ENCODE data around the gene HIPK2. TPM values are rescaled to one million over a fixed set of nuclear protein-coding genes. Genes with fewer than 3 reads are reported as not detected.
A peak's percentile ranks its signal among the peaks of the same experiment; 100 is the strongest.
"Not testable (repeated sequence)": the region's sequence is repeated elsewhere in the genome, so short reads cannot be mapped to it uniquely, and the experiment has no call there.

HIPK2 gene
- total RNA-seq, 1 experiment from 2014 or later = 8.3 TPM

DNA sequence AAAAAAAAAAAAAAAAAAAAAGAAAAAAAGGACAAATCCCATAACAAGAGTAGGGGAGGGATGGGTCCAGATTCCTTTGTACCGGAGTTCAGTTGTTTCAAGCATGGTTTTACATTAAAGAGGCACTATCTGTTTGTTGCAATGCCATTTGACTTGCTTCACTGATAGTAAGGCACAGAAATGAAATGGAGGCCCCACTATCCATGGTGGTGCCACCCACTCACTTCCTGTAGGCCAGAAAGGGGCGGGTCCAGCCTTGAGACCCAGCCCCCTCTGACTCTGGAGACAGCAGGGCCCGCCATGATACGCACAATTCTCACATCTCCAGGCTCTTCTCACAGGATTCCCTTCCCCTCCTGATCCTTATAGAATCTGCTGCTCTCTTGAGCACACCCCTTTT, 154.3 kb downstream of the HIPK2 start:
- no peak for DNase-seq (ENCODE audit: low read depth)

DNA sequence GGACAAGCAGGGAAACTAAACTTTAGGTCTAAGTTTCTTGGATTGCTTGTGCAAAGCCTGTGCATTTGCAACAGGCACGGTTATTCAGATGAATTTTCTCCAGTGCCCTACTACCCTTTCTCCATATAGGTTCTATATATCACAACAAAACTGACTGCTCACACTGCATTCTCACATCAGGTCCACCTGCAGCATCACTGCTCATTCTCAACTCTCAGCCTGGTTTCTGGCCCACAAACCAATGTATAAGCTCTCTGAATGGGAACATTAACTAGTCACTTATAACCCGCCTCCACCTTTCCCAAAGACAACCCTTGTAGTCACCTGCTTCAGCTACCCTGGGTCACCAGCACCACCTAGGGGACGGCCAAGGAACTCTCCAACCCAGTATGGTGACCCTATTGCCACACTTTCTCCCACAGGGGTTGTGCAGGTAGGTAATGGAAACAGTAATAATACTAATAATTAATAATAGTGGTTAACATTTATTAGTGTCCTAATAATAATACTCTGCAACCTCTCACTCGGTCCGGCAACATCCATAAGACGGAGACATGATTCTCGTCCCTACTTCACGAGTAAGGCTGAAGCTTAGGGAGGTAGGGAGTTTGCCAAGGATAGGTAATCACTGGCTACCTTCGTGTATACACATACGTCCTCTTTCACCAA, 157.0 kb downstream of the HIPK2 start:
- DNase-seq (ENCODE audit: low read depth) = no peak

DNA sequence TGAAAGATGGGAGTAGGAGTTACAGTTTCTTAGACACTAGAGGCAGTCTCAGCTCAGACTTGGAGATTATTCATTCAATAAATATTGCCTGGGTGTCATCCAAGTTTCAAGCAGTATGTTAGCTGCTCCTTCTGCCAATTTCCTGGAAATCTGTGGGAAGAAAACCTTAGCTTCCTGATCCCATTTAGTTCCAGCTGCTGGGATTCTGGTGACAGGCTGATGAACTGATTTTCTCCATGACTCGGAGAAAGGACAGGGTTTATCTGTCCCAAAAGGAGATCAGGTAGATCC, 158.5 kb downstream of the HIPK2 start:
- peak; percentile 25 for DNase-seq (ENCODE audit: low read depth)

DNA sequence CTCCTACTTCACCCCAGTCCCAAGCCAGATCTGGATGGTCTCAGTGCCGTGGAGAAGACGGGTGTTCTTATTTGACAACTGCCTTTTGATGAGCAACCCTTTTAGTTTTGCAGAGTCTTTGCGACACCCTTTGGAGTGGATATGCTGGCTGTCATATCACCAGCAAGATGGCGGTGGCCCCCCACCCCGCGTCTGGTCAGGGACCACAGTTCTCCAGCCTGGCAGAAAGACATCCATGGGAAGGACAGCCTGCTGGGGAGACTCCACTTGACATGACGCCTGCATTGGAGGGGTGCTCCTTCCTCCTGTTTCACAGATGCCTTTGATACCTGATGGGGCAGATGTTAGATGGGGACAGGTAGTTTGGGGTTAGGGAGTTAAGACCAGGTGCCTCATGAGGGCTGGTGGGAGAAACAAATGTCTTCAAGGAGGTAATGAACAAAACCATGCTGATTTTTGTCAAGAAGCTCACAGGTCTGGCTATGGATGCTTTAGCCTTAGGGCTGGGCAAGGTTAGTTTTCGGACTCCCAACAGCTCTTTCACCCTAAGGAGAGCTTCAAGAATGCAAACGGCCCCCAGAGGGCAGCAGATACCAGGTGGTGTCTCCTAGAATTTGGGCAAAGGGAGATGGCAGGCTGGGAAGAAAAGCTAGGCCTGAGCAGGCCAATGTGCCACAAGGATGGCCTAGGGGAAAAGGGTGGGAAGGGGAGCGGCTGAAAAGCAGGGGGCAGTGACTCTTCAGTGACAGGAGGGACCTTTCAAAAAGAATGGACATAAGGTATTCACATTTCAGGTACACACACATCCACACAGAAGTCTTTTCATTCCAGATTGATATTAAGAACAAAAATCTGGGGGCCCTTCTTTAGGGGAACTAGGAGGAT, 159.1 kb downstream of the HIPK2 start:
- DNase-seq (ENCODE audit: low read depth) = peak; percentile 38

DNA sequence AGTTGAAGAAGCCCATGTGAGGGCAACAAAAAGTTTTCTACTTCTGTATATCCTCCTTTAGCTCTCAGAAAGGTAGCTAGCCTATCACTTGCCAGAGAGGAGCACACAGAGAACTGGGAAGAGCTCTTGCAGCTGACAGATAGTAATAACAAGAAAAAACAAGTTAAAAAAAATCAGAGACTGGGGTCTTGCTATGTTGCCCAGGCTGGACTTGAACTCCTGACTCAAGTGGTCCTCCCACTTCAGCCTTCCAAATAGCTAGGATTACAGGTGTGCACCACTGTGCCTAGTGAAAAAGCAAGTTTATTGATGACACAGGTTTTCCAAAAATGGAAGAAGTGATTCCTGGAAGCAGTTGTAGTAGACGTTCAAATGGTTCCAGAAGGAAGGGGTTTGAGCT, 160.7 kb downstream of the HIPK2 start:
- no peak for DNase-seq (ENCODE audit: low read depth)

DNA sequence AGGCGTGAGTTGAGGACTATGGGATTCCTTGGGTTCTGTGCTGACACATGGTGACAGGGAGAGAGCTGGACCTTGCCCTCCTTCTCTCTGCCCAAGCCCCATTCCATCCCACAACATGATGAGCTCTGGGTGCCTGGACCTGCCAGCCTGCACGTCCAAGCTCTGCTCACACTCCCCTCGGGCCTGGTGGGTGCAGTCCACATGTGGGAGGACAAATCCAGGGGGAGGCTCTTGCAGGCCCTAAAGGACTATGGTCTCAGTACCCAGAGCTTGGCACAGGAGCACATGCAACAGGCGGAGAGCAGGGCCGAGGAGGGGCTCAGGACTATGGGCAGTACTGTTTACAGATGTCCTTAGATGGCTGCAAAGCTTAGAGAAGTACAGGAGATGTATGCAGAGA, 162.9 kb downstream of the HIPK2 start:
- DNase-seq (ENCODE audit: low read depth) = no peak

DNA sequence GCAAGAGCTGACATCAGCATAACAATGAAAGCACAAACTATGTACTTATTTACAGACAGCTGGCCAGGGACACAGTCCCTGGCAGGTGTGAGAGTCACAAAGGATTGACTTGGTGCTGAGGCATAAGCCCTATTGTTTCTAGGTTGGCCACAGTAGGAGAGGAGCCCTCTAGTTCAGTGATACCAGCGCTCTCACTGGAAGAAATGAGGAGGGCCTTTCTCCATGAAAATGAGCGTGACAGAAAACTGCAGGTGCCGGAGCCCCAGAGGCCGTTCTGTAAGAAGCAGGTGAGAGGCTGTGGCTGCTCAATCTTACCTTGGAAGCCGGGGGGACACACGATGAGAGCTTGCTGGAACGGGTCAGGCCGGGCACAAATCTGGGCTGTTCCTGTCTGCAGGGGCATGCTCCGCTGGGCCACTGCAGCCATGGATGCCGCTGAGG, 163.8 kb downstream of the HIPK2 start:
- no peak for DNase-seq (ENCODE audit: low read depth)

DNA sequence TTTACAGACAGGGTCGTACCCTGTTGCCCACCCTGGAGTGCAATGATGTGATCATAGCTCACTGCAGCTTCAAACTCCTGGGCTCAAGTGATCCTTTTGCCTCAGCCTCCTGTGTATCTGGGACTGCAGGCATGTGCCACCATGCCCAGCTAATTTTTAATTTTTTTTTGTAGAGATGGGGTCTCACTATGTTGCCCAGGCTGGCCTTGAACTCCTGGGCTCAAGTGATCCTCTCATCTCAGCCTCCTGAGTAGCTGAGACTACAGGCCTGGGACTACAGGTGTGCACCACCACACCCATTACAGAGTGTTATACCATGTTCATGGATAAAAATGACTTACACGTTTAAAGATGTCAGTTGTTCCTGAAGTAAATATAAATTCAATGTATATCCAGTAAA, 166.2 kb downstream of the HIPK2 start:
- DNase-seq (ENCODE audit: low read depth) = not testable (repeated sequence)

DNA sequence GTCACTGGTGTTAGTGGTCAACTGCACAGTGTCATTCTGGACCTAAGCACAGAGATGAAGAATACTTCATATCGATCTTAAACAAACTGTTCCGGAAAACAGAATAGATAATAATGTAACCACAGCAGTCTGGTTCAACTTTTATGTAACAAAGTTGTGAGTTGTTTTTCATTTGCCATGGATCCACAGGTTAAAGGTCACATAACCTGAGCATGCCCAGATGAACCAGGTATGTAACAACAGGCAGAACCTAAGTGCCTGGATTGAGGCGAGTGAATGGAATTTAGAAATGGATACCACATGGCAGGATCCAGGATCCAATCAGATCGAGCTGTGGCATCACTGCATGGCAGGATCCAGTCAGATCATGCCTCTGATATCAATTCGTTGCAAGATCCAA, 167.2 kb downstream of the HIPK2 start:
- DNase-seq (ENCODE audit: low read depth) = no peak

DNA sequence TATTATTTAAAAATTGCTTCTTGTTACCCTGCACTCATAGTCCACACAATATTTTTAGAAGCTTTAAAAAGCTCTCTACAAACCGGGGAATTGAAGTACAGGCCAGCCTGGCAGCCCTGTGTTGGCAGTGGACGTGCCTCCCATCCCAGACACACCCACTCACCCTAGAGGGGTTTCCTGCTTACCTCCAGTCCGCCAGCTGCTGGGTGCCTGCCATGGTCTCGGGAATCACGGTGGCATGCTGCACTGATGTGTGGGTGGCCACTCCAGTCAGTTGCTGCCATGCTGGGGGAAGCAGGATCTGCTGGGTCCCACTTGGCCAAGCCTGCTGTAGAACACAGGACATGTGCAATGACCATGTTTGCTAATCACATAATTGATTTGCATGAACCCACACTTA, 173.9 kb downstream of the HIPK2 start:
- DNase-seq (ENCODE audit: low read depth) = no peak

DNA sequence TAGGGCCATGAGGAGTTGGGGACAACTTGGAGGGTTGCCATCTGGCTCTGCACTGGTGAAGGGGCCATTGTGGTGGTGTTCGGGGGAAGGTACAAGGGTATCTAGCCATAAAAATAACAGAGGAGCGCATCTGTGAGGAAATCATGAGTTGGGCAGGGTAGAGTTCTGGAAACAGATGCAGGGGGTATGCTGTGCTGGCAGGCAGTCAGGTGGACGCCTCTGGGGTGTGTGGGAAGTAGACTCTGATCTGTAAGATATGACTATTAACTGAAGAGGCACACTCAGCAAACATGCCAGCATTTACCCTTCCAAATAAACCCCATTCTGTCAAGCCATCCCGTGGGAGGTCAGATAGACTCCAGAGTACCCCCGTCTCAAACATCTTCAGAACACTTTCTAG, 174.5 kb downstream of the HIPK2 start:
- DNase-seq (ENCODE audit: low read depth) = no peak

DNA sequence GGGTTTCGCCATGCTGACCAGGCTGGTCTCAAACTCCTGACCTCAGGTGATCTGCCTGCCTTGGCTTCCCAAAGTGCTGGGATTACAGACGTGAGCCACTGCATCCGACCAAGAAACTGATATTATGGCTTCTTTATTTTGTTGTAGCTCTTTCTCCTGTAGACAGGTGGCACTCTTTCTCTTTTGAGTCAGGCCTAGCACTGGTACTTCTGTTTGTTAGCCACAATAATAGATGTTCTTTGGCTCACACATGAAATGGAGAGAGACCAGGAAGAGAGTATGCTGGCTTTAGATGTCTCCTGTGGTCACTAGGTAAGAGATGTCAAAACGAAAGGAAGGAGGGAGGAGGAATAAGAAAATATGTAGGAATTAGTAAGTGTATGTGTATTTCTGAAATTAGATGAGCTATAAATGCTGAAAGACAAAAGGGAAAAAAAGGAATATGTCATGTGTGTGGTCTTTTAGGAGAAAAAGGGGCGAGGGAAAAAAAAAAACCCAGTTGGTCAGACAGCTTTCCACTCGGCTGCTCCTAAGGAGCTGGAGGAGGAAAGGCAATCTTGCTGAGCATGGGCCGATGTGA, 175.6 kb downstream of the HIPK2 start:
- DNase-seq (ENCODE audit: low read depth) = peak; percentile 34

DNA sequence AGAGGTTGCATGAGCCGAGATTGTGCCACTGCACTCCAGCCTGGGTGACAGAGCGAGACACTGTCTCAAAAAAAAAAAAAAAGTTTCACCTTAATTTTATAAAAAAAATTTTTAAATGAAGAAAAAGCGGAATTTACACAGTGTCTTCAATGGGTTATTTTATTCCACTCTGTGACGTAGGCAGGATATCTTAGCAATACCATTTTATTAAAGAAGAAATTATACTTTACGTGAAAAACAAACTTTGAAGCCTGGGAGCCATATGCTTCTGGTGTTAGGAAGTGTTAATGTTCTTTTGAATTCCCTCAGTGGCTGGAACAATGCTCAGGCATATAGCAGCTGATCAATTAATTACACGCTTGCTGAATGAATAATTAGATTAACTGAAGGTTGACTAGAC, 176.6 kb downstream of the HIPK2 start:
- no peak for DNase-seq (ENCODE audit: low read depth)

DNA sequence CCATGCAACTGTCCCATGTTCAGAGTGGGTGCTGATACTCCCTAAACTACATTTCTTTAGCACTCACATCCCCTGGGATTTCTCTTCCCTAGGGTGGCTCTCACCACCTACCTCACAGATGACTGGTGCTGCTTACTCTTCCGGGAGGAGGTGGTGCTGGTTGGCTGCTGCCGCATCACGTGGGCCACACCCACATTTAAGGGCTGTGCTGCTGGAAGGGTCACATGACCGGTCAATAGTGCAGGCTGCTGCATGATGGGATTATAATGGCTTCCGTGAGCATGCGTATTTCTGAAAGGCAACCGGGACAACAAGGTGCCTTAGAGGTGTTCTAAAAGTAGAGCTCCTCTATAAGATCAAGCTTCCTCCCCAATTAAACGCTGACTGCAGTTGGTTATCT, 177.5 kb downstream of the HIPK2 start:
- no peak for DNase-seq (ENCODE audit: low read depth)

DNA sequence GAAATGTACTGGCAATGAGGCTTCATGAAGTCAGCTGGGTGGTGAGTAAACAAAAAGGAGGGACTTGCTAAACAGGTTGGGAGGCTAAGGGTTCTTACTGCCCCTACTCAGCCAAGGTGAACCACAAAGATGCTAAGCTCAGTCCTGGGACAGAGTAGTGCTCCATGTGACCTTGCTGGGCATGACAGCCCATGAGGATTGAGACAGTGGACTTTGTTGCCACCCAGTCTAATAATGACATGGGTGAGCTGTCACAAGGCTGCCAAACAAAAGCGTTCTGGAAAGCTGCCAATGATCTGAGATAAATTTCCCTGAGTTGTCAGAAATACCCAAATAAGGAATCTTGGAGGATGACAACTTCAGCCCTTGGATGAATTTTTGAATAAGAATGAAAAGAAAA, 179.2 kb downstream of the HIPK2 start:
- peak; percentile 27 for DNase-seq (ENCODE audit: low read depth)

DNA sequence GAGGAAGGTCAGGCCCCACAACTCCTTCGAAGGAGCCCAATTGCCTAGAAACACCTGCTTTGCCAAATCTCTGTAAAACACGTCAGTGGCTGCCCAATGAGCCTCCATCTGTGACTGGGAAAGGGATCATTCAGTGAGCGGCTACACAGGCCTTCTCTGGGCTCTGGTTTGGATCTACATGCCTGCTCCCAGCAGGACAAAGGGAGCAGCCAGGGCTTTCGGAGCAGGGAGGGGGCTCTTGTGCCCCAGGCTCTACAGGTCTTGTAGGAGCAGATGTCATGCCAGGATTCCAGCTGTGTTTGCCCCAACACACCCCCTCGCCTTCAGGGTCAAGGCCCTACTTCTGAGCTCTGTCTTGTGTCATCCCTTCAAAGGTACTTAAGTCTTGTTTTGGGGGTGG, 180.8 kb downstream of the HIPK2 start:
- no peak for DNase-seq (ENCODE audit: low read depth)

DNA sequence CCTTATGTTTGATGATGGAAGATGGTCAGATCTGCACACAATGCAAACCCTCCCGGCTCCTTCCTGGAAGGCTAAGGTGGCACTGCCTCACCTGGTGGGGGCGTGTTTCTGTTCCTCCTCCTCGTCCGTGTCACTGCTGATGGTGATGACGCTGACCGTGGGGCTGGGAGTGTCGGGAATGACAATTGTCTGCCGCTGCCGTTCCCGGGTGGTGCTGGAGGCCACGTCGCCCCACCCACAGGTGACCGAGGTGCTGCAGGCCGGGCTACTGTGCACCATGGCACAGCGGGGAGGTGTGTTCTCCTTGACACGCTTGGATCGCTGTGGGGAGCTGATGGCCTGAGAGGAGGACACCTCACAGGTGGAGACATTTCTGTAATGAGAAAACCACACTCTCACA, 181.2 kb downstream of the HIPK2 start:
- no peak for DNase-seq (ENCODE audit: low read depth)

DNA sequence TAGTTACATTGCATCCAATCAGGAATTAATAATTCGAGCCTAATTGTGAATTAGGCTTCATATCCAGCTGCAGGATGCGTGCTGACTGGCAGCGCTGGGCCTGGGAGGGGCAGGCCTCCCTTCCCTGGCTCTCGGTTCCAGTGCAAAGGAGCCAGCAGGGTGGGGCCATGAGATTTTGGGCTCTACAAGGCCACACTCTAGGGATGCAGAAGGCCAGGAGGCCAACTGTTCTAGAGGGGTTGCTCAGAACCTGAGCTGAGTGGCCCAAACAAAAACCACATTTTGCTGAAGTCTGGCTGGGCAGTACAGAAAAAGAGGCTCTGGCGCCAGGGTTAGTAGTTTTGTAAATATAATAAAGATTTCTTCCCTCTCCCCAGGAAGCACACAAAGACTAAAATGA, 182.0 kb downstream of the HIPK2 start:
- DNase-seq (ENCODE audit: low read depth) = no peak

DNA sequence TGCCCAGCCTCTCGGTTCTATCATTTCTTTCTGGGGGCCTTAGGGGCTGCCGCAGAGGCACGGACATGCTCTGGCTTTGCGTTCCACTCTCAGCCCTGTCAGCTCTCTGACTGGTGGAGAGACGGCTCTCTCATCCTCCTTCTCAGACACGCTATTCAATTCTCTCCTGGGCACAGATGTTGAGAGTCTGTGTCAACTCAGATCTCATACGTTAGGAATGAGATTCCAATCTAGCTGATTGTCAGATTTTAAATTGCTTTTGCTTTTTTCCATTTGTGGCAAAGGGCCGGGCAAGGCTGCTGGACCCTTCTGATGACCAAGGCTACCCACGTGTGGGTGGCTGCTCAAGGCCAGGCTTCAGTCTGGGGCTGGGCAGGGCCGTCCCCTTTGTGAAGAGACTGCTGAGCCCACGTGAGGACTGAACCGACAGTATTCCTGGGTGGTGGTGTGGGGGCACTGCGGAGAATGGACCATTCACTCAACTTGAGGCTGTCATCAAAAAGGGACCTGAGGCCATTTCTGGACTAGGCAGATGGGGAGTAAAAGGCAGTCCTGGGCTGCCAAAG, 182.8 kb downstream of the HIPK2 start:
- no peak for DNase-seq (ENCODE audit: low read depth)

DNA sequence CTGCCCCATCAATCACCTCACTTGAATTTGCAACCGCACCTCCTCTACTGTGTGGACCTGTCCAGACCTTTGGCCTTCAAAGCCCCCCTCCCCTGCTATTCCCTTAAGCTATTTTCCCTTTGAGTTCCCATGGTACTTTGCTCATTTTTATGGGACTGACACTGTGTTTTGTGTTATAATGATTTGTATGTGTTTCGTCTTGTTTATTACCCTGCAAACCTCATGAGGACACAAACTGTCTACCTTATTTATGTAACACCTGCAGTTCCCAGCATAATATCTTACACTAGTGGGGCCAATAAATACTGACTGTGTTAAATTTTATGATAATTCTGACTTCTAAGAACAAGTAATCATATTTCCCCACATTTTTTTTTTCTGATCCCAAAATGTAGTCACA, 183.7 kb downstream of the HIPK2 start:
- DNase-seq (ENCODE audit: low read depth) = no peak

DNA sequence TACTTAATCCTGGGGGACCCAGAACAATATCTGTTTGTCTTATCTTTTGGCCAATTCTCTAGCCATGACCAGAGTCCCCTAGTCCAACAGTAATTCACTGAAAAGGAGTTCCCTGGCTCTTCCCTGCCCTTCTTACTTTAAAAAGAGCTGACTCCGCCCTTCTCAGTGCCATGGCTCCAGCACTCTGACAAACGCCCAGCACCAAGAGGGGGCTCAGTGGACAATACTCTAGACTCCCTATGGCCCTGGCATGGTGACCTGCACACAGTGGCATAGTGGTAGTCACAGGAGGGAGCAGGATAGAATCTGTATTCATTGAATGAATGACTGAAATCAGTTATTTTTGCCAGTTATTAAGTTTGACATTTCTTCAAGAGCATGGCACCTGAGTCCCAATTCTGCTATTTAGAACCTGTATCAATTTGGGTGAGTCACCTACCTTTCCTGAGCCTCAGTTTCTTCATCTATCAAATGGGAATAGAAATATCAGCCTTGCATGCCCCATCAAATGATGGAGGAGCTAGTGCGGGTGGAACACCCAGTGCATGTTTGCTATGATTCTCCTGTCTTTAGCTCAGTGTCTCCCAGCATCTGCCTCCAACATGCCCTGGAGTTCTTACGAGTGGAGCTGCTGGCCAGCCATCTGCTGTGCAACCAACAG, 184.9 kb downstream of the HIPK2 start:
- no peak for DNase-seq (ENCODE audit: low read depth)

DNA sequence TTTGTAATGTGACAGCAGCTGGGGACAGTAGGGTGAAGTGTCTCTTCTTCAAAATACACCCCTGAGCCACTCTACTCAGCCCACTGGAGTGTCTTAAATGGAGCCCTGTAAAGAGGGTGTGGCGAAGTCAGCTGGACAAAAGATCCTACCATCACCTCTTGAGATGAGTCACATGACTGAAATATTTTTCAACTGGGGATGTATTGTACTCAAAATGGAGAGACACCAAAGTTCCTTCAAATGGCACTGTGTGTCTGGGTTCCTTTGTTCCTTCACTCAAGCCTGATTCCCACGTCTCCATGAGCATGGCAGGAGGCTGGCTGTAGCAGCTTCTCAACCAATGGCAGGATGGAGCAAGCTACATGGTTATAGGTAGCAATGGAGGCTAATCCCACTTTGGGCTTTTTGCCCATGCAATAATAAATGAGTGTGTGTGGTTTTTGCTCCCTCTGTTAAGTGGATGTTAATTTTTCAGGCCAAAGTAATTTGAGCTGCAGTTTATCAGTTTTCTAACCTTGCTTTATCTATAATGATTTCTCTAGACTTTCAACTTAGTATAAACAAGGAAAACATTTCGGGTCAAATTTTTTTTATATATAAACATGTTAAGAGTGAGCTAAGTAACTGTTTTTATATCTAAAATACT, 186.1 kb downstream of the HIPK2 start:
- no peak for DNase-seq (ENCODE audit: low read depth)

Data from RPMI7951 (cell line).